ENCODE data around the gene IL19. TPM values are rescaled to one million over a fixed set of nuclear protein-coding genes. Genes with fewer than 3 reads are reported as not detected.
A peak's percentile ranks its signal among the peaks of the same experiment; 100 is the strongest.

The IL19 gene
- total RNA-seq, 1 experiment from 2014 or later: not detected

- no peaks in the 10 kb centered on the region for H3K27me3 ChIP-seq (ENCODE audit: insufficient read depth, low read length)
- H3K56ac ChIP-seq (ENCODE audit: insufficient read length, low read depth, low read length): no peak overlapping the region
- H3K18ac ChIP-seq (ENCODE audit: insufficient read length, low read depth, low read length): no peak overlapping the region
- no peaks in the 10 kb centered on the region for H3K23me2 ChIP-seq (ENCODE audit: insufficient read length, low read depth, low read length, poor library complexity, severe bottlenecking)
- no peak overlapping the region for H2BK12ac ChIP-seq (ENCODE audit: insufficient read length, low read depth, low read length)
- no peak for DNase-seq
- no peak overlapping the region for H4K8ac ChIP-seq (replicated peaks; ENCODE audit: insufficient read length, low read depth, low read length)
- H3K14ac ChIP-seq (ENCODE audit: insufficient read depth, low read length): no peak overlapping the region
- no peak overlapping the region for H3K4ac ChIP-seq (ENCODE audit: low read depth, low read length)
- Mint-ChIP-seq H3K27ac (peak overlapping the region in 1 of 3 experiments; percentile 13; a peak in 1 of 7 replicates), H3K27me3 (ENCODE audit: low read depth) (peaks cover 13% of the 10 kb centered on the region), H3K4me3 (no peak overlapping the region), H3K4me1 (peaks cover 3 to 6% of the 10 kb centered on the region in 2 experiments; a peak in 3 of 4 replicates), H3K36me3 (ENCODE audit: insufficient read depth in 1 of 3, low read depth in 3 of 3) (no peaks in the 10 kb centered on the region), H3K9me3 (no peaks in the 10 kb centered on the region)
- H4K91ac ChIP-seq (ENCODE audit: insufficient read length, low read depth, low read length): no peak overlapping the region
- no peak overlapping the region for H3K9ac ChIP-seq (ENCODE audit: extremely low read depth, insufficient read length, low read length)
- H2BK15ac ChIP-seq (ENCODE audit: low read depth, low read length): no peak overlapping the region
- H2AFZ ChIP-seq (ENCODE audit: low read length): no peak overlapping the region
- H3K27ac ChIP-seq (ENCODE audit: insufficient read length, low read depth, low read length): no peak overlapping the region
- H2BK120ac ChIP-seq (ENCODE audit: low read depth, low read length, poor library complexity, severe bottlenecking): no peak overlapping the region
- H3K9me3 ChIP-seq (ENCODE audit: control insufficient read depth, low read depth, low read length): no peaks in the 10 kb centered on the region
- H2BK5ac ChIP-seq (ENCODE audit: insufficient read length, low read length): no peak overlapping the region
- H3K79me1 ChIP-seq (ENCODE audit: insufficient read depth, low read depth, low read length, poor library complexity, severe bottlenecking): no peaks in the 10 kb centered on the region
- no peaks in the 10 kb centered on the region for H3K79me2 ChIP-seq (ENCODE audit: insufficient read depth, low read length)
- no peak overlapping the region for H4K5ac ChIP-seq (ENCODE audit: insufficient read length, low read depth, low read length)
- H3T11ph ChIP-seq (ENCODE audit: low read length): no peak overlapping the region
- H3K4me1 ChIP-seq (ENCODE audit: insufficient read depth, low read length): no peaks in the 10 kb centered on the region
- no peak overlapping the region for H2AK5ac ChIP-seq (ENCODE audit: insufficient read length, low read length)
- no peak overlapping the region for H3K4me2 ChIP-seq (ENCODE audit: insufficient read depth, insufficient read length, low read length)
- H4K20me1 ChIP-seq (ENCODE audit: control insufficient read depth, insufficient read depth, insufficient read length): no peaks in the 10 kb centered on the region
- no CpG with 5 or more reads among the region's 3 CpGs for WGBS (ENCODE audit: extremely low coverage, insufficient read length, low lambda C conversion rate)
- no peak overlapping the region for H3K23ac ChIP-seq (ENCODE audit: insufficient read length, low read depth, low read length)
- no peak for TF ChIP-seq CTCF (conservative IDR thresholded peaks at IDR 0.05)
- no peak overlapping the region for H2BK20ac ChIP-seq (ENCODE audit: low read depth, low read length, poor library complexity, severe bottlenecking)
Measured at GRCh38 chr1:206748348-206749030, 22.1 kb upstream of the IL19 start.

All from H9 (cell line).